Activated naive CD4-positive, alpha-beta T cell treated with anti-CD3 and anti-CD28 coated beads, Interleukin-2, amount 50 U/mL, for 24 hours (primary cell): ENCODE data around the gene NDRG2.
"Not testable (repeated sequence)": the region's sequence is repeated elsewhere in the genome, so short reads cannot be mapped to it uniquely, and the experiment has no call there.

Experiments used
- H3K27ac Mint-ChIP-seq: one replicate; pipeline ENCODE4 v1.8.0; 2021; ENCODE audit warnings: mild to moderate bottlenecking, mixed read lengths
- H3K27me3 Mint-ChIP-seq: one replicate; pipeline ENCODE4 v1.8.0; 2021; ENCODE audit warnings: mixed read lengths
- H3K36me3 Mint-ChIP-seq: one replicate; pipeline ENCODE4 v1.8.0; 2021; ENCODE audit warnings: mixed read lengths
- H3K4me1 Mint-ChIP-seq: one replicate; pipeline ENCODE4 v1.8.0; 2021; ENCODE audit warnings: mixed read lengths
- H3K4me3 Mint-ChIP-seq: one replicate; pipeline ENCODE4 v1.8.0; 2021; ENCODE audit warnings: mild to moderate bottlenecking, mixed read lengths
- H3K9me3 Mint-ChIP-seq: one replicate; pipeline ENCODE4 v1.8.0; 2021; ENCODE audit warnings: mixed read lengths

NDRG2 gene

DNA sequence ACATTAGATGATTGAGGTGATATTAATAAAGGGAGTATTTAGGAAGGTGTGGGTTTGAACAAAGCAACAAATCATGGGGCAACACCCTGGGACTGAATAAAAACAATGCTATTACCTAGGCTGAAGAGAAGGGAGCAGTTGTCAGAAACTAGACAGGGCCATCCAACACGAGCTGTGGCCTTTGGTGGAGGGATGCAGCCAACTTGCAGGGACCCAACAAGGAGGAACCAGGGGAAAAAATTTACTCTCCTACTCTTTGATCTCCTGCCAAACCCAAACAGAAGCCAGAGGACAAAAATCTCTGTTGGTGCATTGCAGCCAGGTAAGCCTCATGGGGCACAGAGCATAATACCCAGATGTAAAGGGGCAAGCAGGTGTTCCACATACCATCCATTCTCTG lies 13.7 kb downstream of the NDRG2 start:
- Mint-ChIP-seq H3K27me3 (peaks cover 13% of the 10 kb centered on the region), H3K36me3 (no peaks in the 10 kb centered on the region), H3K27ac (no peak overlapping the region), H3K9me3 (no peaks in the 10 kb centered on the region), H3K4me3 (no peak overlapping the region), H3K4me1 (no peaks in the 10 kb centered on the region)

DNA sequence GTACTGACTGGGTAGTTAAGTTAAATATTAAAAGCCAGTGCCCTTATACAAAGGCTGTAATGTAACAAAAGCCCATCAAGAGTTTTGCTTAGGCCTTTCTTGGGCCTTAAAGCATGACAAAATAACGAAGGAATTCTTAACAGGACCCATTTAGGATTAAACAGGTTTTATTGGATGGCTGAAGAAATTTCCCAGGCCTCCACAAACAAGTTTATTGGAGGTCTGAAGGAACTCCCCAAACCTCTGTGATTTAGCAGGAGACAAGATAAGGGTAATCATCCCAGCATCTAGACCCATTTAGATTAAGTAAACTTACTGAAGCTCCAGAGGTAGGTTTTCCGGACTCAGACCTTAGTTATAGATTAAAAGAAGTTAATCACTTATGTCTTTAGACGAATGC lies 15.1 kb downstream of the NDRG2 start:
- H3K4me1 Mint-ChIP-seq, H3K9me3 Mint-ChIP-seq: not testable (repeated sequence)

GRCh38 chr14:21003788-21004346 lies 21.0 kb downstream of the NDRG2 start:
- Mint-ChIP-seq H3K9me3 (no peaks in the 10 kb centered on the region), H3K27ac (no peak overlapping the region), H3K4me1 (no peaks in the 10 kb centered on the region), H3K36me3 (no peaks in the 10 kb centered on the region), H3K27me3 (no peaks in the 10 kb centered on the region), H3K4me3 (no peak overlapping the region)

More for the DNA sequence above, 15.1 kb downstream of the NDRG2 start:
- H3K4me3 Mint-ChIP-seq, H3K36me3 Mint-ChIP-seq, H3K27ac Mint-ChIP-seq: not testable (repeated sequence)
- peaks cover 13% of the 10 kb centered on the region for H3K27me3 Mint-ChIP-seq

DNA sequence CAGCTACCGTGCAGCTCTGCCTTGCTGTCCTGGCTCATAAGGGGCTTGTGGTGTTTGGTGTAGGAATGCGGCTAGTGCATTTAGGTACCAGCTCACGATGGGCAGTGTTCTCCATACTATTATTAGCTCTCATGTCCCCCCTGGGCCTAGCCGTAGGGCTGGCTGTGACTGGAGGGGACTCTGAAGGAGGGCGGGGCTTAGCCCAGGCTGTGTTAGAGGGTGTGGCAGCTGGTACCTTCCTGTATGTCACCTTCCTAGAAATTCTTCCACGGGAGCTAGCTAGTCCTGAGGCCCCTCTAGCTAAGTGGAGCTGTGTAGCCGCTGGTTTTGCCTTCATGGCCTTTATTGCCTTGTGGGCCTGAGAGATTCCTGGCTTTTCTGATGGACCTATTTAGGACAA lies 23.6 kb downstream of the NDRG2 start:
- Mint-ChIP-seq H3K27me3 (no peaks in the 10 kb centered on the region), H3K27ac (no peak overlapping the region), H3K36me3 (peaks cover 2% of the 10 kb centered on the region), H3K4me3 (no peak overlapping the region), H3K4me1 (peaks cover 22% of the 10 kb centered on the region), H3K9me3 (no peaks in the 10 kb centered on the region)

GRCh38 chr14:20999591-20999990 lies 25.3 kb downstream of the NDRG2 start:
- H3K27me3 Mint-ChIP-seq, result no peaks in the 10 kb centered on the region
- no peak overlapping the region for H3K27ac Mint-ChIP-seq
- no peaks in the 10 kb centered on the region for H3K9me3 Mint-ChIP-seq
- H3K36me3 Mint-ChIP-seq, result peaks cover 14% of the 10 kb centered on the region
- H3K4me3 Mint-ChIP-seq, result no peak overlapping the region
- peaks cover 33% of the 10 kb centered on the region for H3K4me1 Mint-ChIP-seq

GRCh38 chr14:20998674-20999366 lies 26.0 kb downstream of the NDRG2 start, which contains the start of gene SLC39A2:
SLC39A2 (plus strand) TSS chr14:20999293; CDS start chr14:20999447, 154 bp downstream.
- Mint-ChIP-seq H3K4me3 (no peak within 1 kb of the TSS), H3K27ac (no peak within 1 kb of the TSS), H3K36me3 (peaks cover 15% of the 10 kb centered on the region), H3K27me3 (no peaks in the 10 kb centered on the region), H3K9me3 (no peaks in the 10 kb centered on the region), H3K4me1 (peaks cover 34% of the 10 kb centered on the region)

- no peak overlapping the region for H3K4me3 Mint-ChIP-seq
- H3K9me3 Mint-ChIP-seq, result no peaks in the 10 kb centered on the region
- H3K27ac Mint-ChIP-seq, result no peak overlapping the region
- H3K27me3 Mint-ChIP-seq, result no peaks in the 10 kb centered on the region
- H3K4me1 Mint-ChIP-seq, result peaks cover 36% of the 10 kb centered on the region
- peaks cover 16% of the 10 kb centered on the region for H3K36me3 Mint-ChIP-seq
These were observed 26.7 kb downstream of the NDRG2 start for GRCh38 chr14:20998139-20998538.

- Mint-ChIP-seq H3K9me3 (no peaks in the 10 kb centered on the region), H3K27me3 (no peaks in the 10 kb centered on the region), H3K4me3 (no peak overlapping the region), H3K27ac (peak overlapping the region; percentile 73), H3K4me1 (peaks cover 36% of the 10 kb centered on the region), H3K36me3 (peaks cover 16% of the 10 kb centered on the region)
These were observed 27.3 kb downstream of the NDRG2 start for GRCh38 chr14:20997564-20997963.

- peaks cover 16% of the 10 kb centered on the region for H3K36me3 Mint-ChIP-seq
- peaks cover 37% of the 10 kb centered on the region for H3K4me1 Mint-ChIP-seq
- H3K27me3 Mint-ChIP-seq, result no peaks in the 10 kb centered on the region
- no peak overlapping the region for H3K4me3 Mint-ChIP-seq
- H3K9me3 Mint-ChIP-seq, result no peaks in the 10 kb centered on the region
- H3K27ac Mint-ChIP-seq, result peak overlapping the region; percentile 10
These were observed 27.7 kb downstream of the NDRG2 start for GRCh38 chr14:20997115-20997514.

DNA sequence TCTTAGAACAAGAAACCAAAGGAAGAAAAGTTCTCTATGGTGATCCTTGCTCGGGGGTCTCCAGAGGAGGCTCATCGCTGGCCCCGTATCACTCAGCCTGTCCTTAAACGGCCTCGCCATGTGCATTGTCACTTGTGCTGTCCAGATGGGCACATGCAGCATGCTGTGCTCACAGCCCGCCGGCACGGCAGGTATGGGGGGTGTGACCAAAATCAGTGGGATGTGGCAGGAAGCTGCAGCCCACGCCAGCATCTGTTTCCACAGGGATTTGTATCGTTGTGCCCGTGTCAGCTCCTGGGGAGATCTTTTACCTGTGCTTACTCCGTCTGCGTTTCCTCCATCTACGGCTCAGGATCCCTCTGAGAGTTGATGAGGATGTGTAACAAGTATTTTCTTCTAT lies 28.3 kb downstream of the NDRG2 start:
- Mint-ChIP-seq H3K4me3 (no peak overlapping the region), H3K4me1 (peaks cover 43% of the 10 kb centered on the region), H3K27me3 (no peaks in the 10 kb centered on the region), H3K27ac (no peak overlapping the region), H3K36me3 (peaks cover 20% of the 10 kb centered on the region), H3K9me3 (no peaks in the 10 kb centered on the region)

DNA sequence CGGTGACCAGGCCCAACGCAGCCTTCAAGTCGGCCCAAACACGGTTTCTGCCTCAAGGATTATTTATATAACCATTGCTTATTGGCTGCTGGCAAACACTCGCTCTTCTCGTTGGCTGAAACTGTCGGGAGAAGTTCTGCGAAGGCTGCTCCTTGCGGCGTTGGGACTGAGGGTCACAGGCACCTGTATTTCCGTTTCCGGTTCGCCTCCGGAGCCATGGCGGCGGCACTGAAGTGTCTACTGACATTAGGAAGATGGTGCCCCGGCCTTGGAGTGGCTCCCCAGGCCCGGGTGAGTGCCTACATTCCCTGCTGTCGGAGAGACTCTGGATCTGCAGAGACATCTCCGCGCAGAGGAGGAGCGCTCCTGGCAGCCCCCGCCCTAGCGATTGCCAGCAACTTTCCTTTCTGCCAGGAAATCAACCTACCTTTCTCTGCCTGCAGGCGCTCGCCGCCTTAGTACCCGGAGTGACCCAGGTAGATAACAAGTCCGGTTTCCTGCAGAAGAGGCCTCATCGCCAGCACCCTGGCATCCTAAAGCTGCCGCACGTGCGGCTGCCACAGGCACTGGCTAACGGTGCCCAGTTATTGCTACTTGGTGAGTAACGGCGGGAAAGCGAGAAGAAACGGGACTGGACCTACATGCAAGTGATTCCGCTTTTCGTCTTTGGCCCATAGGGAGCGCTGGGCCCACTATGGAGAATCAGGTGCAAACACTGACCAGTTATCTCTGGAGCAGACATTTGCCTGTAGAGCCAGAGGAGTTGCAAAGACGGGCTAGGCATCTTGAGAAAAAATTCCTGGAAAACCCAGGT lies 34.9 kb downstream of the NDRG2 start, which contains the start of gene METTL17:
METTL17 (plus strand) TSS at position 194 of the 814 bp plus-strand sequence; CDS start at position 217, 23 bp downstream.
- H3K4me1 Mint-ChIP-seq, result peaks cover 31% of the 10 kb centered on the region
- peaks cover 1% of the 10 kb centered on the region for H3K27me3 Mint-ChIP-seq
- peak within 1 kb of the TSS; percentile 95 for H3K4me3 Mint-ChIP-seq
- peak within 1 kb of the TSS; percentile 90 for H3K27ac Mint-ChIP-seq
- H3K36me3 Mint-ChIP-seq, result peaks cover 12% of the 10 kb centered on the region
- H3K9me3 Mint-ChIP-seq, result no peaks in the 10 kb centered on the region

GRCh38 chr14:20989471-20989786 lies 35.4 kb downstream of the NDRG2 start:
- Mint-ChIP-seq H3K36me3 (peaks cover 8% of the 10 kb centered on the region), H3K4me3 (peak overlapping the region; percentile 95), H3K27me3 (peaks cover 2% of the 10 kb centered on the region), H3K4me1 (peaks cover 30% of the 10 kb centered on the region), H3K27ac (peak overlapping the region; percentile 90), H3K9me3 (no peaks in the 10 kb centered on the region)

DNA sequence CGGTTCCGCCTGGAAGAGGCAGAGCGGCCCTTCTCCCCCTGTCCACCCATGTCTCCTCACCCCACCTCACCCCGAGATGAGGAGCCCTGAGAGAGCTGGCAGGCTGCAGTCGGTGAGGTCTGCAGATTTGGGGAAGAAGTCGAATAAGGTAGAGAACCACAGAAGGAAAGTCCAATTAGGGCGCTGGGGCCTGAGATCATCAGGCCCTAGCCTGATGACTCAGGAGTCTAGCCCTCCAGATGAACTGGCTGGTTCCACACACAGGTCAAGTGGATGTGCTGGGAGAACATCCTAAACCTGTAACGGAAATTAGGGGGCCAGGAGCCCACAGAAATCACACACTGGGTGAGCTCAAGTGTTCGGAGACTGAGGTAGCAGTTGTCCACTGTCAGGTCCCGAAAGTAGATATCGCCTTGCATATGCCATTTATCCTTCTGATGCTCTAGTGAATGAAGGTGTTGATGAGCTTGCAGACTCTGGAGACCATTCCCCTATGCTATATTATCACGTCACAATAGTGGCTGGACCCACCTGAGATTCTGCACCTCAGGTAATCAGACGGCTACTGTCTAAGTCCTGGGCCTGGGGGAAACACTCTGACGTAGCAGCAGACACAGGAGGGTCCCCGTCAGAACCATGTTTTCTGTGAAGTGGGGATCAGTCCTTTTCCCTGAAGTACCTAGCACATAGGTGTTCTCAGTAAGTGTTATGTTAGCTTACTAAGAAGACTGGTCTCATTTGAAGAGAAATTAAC lies 36.0 kb downstream of the NDRG2 start:
- H3K4me1 Mint-ChIP-seq, result peaks cover 29% of the 10 kb centered on the region
- peaks cover 2% of the 10 kb centered on the region for H3K27me3 Mint-ChIP-seq
- no peaks in the 10 kb centered on the region for H3K9me3 Mint-ChIP-seq
- H3K4me3 Mint-ChIP-seq, result peak overlapping the region; percentile 71
- peaks cover 8% of the 10 kb centered on the region for H3K36me3 Mint-ChIP-seq
- peak overlapping the region; percentile 41 for H3K27ac Mint-ChIP-seq

- Mint-ChIP-seq H3K27me3 (peaks cover 3% of the 10 kb centered on the region), H3K9me3 (no peaks in the 10 kb centered on the region), H3K4me1 (peaks cover 23% of the 10 kb centered on the region), H3K36me3 (peaks cover 3% of the 10 kb centered on the region), H3K27ac (no peak overlapping the region), H3K4me3 (no peak overlapping the region)
These were observed 38.0 kb downstream of the NDRG2 start for GRCh38 chr14:20986811-20987210.

DNA sequence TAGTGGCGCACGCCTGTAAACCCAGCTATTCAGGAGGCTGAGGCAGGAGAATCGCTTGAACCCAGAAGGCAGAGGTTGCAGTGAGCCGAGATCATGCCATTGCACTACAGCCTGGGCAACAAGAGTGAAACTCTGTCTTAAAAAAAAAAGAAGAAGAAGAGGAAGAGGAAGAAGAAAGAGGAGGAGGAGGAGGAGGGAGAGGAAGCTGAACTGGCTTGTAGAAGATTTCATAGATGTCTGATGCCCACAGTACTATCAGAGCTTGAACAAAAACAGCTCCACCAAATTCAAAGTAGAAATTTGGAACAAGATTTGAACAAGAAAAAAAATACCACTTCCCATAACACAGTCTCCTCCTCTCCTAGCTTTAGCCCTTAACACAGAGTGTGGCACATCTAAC lies 39.2 kb downstream of the NDRG2 start:
- not testable (repeated sequence) for H3K4me3 Mint-ChIP-seq

More for the DNA sequence above, 39.2 kb downstream of the NDRG2 start:
- H3K27me3 Mint-ChIP-seq, H3K27ac Mint-ChIP-seq, H3K36me3 Mint-ChIP-seq, H3K9me3 Mint-ChIP-seq: not testable (repeated sequence)
- H3K4me1 Mint-ChIP-seq, result peaks cover 13% of the 10 kb centered on the region
